NCI-H1092 (cell line): ENCODE measurements around the gene TDRKH.

ENCODE experiments used
- DNase-seq: peaks from one replicate; lab custom pipeline; 2025; lab: John Stamatoyannopoulos, UW

TDRKH gene

GRCh38 chr1:151822404-151822803 lies 32.1 kb upstream of the TDRKH start:
- DNase-seq: no peak

DNA sequence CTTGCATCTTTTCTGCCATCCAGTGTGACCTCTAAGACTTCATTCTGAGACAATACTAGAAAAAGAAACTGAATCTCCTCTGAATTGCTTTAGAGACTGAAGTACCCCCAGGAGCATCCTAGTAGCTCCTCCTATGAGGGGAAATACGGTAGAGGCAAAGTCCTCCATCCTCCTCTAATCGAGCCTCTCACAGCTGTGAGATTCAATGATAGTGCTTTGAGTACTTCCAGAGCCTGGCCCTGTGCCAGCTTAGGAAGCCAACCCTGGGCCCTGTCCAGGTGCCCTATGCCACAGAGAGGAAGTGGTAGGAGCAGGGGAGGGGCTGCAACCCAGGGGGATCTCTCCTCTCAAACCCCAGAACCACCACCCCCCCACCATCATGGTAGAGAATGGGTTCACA lies 30.6 kb upstream of the TDRKH start:
- DNase-seq: peak; percentile 70

DNA sequence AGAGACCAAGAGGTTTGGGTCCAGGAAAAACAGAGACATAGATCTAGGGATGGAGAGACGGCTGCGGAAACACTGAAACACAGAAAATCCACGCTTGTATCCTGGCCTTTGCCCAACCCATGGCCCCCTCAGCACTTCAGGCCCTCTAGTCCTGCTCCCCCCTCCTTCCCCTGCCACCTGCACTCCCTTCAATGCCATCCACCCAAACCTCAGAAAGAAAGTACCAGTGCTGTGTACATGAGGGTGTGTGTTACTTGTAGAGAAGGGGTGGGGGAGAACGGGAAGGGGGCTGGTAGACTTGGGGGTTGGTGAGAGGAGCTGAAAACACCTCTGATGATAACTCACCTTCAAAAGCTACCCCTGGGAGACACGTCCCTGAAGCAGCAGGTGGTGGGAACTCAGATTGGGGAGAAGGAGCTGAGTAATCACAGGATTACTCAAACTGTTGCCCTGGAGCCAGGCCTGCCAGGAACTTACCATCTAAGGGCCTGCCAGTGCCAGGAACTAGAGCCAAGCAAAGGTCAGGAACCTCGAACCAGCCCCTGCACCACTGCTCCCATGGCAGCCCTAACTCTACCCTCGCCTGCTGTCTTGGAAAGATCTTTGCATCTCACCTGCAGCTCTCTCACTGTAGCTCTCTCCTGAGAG lies 29.8 kb upstream of the TDRKH start:
- DNase-seq: no peak

DNA sequence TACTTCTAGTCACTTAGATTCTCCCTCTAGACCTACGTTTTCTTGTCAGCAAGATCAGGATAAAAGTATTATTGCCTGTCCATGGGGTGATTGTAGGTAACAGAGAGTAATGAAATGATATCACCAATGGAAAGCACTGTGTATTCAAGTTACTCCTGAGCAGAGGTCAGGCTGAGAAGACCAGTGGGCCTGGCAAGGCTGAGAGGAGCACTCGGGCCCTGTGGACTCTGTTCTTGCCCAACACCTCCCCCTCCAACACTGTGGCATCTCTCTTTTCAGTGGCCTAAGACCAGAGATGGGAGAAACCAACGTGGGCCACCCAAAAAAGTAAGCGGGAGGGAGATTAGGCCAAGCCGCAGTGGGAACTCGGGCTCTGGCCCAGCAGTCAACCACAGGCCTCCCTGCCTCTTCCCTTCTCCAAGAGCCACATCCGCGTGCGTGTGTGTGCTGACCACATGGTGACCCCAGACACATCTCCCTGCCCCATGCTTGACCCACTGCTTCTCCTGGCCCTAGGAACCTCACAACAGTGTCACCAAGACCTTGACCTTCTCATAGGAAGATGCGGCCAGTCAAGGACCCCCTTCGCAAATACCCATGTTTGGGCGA lies 29.0 kb upstream of the TDRKH start:
- no peak for DNase-seq

- DNase-seq: no peak
Measured at GRCh38 chr1:151817353-151817730, 27.0 kb upstream of the TDRKH start.

DNA sequence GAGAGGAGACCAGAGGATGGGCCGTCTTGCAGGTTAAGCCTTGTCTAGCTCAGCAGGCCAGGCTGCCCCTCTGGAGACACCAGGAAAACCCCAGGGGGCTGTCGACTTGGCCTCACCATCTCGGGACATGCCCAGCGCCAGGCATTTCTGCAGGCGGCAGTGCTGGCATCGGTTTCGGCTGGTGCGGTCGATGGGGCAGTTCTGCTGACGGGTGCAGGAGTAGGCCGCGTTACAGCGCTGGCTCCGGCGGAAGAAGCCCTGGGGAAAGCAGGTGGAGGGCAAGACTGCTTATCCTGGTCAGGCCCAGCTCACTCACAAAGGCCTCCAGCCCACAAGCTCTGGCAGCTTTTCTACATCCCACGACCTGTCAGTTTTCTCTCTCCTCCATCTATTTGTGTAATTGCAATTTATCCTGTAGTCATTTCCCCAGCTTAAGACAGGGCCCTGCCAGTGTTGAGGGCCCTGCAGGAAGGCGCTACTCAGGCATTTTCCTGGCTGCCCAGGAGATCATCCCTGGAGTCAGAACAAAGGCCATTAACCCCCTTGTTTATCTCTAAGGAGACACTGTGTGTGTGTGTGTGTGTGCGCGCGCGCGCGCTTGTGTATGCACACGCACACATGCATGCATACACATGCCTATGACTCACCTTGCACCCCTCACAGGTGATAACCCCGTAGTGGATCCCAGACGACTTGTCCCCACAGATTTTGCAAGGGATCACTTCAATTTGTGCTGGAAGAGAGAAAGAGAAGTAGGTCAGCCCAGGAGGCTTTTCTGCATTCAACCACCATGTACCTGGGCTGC lies 26.4 kb upstream of the TDRKH start:
- no peak for DNase-seq

GRCh38 chr1:151815716-151816327 lies 25.5 kb upstream of the TDRKH start:
- no peak for DNase-seq

DNA sequence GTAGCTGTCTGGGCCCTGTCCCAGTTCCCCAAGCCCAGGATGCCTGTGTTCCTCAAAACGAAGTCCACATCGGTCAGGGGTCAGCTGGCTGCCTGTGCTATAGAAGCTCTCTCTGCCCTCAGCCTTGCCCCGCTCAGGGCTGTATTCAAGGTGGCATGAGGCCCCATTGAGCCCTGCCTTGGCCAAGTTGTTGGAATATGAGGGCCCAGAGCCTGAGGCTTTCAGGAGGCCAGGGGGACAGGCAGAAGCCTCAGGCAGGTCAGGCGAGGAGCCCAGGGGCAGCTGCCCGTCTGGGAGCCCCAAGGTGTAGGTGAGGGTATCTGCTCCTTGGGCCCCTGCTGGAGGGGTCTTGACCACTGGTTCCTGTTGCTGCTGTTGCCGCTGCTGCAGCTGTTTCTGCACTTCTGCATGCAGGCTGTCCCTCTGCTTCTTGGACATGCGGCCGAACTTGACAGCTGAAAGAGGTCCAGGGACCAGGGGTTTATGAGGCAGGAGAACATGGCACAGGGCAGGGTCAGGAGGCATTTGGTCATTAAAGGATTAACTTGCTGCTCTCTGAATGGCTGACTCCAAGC lies 24.8 kb upstream of the TDRKH start:
- DNase-seq: no peak

DNA sequence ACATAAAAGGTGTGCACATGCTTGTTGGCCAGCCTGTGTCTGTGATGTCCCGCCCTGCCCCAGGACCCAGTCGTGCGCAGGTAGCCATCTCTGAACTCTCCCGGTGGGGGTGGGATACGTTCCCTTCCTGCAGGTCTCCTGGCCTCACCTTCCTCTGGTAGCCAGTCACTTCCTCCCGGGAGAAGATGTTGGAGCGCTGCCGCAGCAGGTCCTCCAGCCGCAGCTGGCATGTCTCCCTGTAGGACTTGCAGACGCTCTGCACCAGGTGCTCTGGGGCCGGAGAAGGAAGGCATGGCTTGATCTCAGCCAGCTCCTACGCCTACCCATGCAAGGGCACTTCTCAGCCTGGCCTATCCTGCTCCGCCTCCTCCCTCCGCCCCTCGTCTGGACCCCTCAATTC lies 24.1 kb upstream of the TDRKH start:
- no peak for DNase-seq

DNA sequence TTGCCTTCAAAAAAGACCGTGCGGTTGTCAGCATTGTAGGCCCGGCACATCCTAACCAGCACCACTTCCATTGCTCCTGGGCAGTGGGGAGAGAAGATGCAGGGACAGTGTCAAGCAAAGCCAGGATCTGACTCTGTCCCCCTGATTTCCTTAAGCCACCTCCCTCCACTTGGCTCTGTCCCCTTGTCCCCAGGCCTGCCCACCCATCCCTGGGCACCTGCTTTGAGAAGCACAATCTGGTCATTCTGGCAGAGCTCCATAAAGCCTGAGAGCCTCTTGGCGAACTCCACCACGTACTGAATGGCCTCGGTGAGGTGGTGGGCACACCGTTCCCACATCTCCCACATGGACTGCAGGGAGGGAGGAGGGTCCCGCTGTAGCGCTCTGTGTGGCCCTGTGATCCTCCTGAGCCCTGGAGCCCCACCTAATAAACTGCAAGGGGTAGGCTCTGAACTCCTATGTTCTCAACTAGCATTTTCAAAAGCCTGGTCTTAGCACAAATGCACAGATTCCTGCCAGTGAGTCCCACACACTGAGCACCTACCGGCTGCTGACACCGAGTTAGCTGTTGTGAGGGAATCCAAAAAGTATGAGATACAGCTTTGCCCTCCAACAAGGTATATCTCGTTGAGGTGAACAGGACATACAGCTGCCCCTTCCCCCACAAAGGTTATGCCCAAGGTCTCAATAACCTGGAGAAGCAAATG lies 23.1 kb upstream of the TDRKH start:
- no peak for DNase-seq

GRCh38 chr1:151811181-151811580 lies 20.9 kb upstream of the TDRKH start:
- DNase-seq: no peak

DNA sequence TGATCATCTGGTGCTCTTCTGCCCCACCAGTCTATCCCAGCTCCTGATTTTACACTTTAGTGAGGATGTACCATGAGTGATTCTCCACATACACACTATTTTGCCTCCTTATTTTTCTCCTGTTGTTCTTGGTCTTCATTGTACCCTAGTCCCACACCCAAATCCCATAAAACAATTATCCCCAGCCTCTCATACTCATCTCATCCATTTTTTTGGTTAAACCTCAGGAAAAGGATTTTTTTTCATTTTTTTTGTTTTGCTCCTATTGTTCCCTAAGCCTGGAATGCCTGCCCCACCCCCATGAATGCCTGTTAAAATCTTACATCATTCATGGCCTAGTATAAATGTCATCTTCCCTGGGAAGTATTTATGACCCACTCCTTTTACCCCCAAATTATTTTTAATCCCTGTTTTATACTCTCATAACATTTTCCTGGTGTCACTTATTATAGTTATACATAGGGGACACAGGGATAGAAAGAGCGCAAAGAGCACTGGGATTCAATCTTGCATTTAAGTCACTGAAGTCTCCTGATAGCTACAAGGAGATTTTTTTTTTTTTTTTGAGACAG lies 19.8 kb upstream of the TDRKH start:
- no peak for DNase-seq

- DNase-seq: no peak
Measured at GRCh38 chr1:151809290-151809984, 19.1 kb upstream of the TDRKH start.

DNA sequence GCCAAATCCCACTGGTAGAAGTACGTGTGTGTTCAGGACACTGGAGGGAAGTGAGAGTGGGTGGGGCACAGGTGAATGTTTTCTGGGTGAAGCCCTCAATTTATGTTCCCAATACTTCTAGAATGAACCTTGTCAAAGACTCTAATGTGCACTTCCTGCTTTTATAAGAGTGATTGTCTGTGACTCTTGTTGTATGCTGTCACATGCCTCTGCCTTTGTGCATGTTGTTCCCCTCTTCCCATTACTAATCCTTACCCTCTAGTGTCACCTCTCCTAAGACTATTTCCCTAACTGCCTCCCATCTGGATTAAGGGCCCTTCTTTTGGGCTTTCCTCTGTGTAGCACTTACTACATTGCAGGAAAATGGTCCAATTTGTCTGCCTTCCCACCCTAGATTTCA lies 17.5 kb upstream of the TDRKH start:
- no peak for DNase-seq

GRCh38 chr1:151807131-151807530 lies 16.8 kb upstream of the TDRKH start:
- no peak for DNase-seq

- DNase-seq: no peak
Measured at GRCh38 chr1:151806170-151806569, 15.9 kb upstream of the TDRKH start.

DNA sequence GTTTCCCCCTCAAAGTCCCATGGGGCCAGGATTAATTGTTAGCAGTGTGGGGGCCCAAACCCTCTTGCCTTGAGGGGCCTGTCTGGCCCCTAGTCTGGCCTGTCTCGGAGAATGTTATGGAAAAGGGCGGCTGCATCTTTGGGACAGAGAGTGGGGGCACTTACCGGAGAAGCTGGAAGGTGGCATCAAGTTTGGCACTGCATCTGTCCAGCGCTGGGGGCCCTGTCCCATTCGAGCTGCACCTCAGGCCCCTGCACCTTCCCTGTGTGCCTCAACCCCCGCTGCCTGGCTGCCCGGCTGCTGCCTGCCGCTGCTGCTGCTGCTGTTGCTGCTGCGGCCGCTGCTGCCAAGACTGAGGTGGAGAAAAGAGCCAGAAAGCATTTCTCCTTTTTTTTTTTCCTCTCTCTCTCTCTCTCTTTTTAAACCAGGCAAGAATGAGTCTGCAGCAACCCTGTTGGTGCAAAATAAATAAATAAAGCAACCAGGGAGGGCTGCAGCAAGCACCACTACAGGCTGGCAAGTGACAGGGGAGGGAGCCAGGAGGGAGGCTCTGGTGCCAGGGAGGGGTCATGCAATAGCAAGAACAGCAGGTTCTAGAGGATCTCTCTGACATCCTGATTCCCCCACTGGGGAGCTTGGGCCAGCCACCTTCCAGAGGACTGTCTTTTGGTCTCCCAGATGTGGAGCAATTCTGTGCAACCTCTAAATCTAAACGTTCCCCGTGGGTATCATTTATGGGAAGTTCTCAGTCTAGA lies 14.9 kb upstream of the TDRKH start, which contains the start of gene LINGO4:
LINGO4 (minus strand) TSS at position 354 of the 755 bp plus-strand sequence. CDS start 2,715 bp downstream, outside the sequence.
- DNase-seq: no peak

GRCh38 chr1:151803915-151804314 lies 13.6 kb upstream of the TDRKH start:
- DNase-seq: no peak

DNA sequence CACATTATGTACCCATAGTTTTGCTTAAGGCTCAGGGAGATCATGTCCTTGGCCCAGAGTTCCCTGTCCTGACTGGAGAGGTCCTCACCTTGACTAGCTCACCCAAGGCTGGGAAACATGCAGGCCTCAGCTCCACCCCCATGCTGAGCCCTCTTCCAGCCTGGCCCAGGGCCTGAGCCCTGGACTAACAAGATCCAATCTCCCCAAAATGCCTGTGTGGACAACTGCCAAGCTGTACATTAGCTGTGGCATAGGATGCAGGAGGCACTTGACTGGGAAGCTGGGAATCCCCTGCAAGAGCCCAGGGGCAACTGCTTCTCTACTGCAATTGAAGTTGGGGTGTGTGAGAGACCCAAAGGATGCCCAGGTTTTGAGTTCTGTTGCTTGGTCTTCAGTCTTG lies 12.9 kb upstream of the TDRKH start:
- peak; percentile 31 for DNase-seq

- DNase-seq: no peak
Measured at GRCh38 chr1:151802372-151802771, 12.1 kb upstream of the TDRKH start.
